IPS-18a (cell line): Measurements from ENCODE around the gene PLCD3.

Experiments used
- H3K27ac ChIP-seq: one replicate; pipeline ENCODE4 v1.5.1; 2013; ENCODE audit warnings: low read length
- H3K27me3 ChIP-seq: one replicate; pipeline ENCODE4 v1.6.1; 2013; ENCODE audit warnings: mild to moderate bottlenecking, low read length; ENCODE audit not compliant: control insufficient read depth, insufficient read depth
- H3K36me3 ChIP-seq: one replicate; pipeline ENCODE4 v1.6.1; 2013; ENCODE audit warnings: low read depth, low read length; ENCODE audit not compliant: control insufficient read depth
- H3K4me1 ChIP-seq: one replicate; pipeline ENCODE4 v1.6.1; 2013; ENCODE audit warnings: low read depth, low read length; ENCODE audit not compliant: control insufficient read depth
- H3K4me3 ChIP-seq: one replicate; pipeline ENCODE4 v1.5.1; 2013; ENCODE audit warnings: low read length
- H3K9ac ChIP-seq: one replicate; pipeline ENCODE4 v1.6.1; 2013; ENCODE audit warnings: mild to moderate bottlenecking, low read length, moderate library complexity
- H3K9me3 ChIP-seq: one replicate; pipeline ENCODE4 v1.6.1; 2013; ENCODE audit warnings: low read depth, low read length; ENCODE audit not compliant: control insufficient read depth

The PLCD3 gene

GRCh38 chr17:45138911-45139532, 6.7 kb upstream of the PLCD3 start:
- Histone ChIP-seq H3K9ac (no peak overlapping the region), H3K4me1 (peaks cover 9% of the 10 kb centered on the region), H3K27me3 (no peaks in the 10 kb centered on the region), H3K36me3 (no peaks in the 10 kb centered on the region), H3K9me3 (no peaks in the 10 kb centered on the region), H3K27ac (no peak overlapping the region), H3K4me3 (no peak overlapping the region)

GRCh38 chr17:45137561-45138305, 5.4 kb upstream of the PLCD3 start:
- Histone ChIP-seq H3K27ac (no peak overlapping the region), H3K36me3 (no peaks in the 10 kb centered on the region), H3K4me1 (peaks cover 5% of the 10 kb centered on the region), H3K9ac (no peak overlapping the region), H3K9me3 (no peaks in the 10 kb centered on the region), H3K27me3 (no peaks in the 10 kb centered on the region), H3K4me3 (no peak overlapping the region)

- Histone ChIP-seq H3K36me3 (no peaks in the 10 kb centered on the region), H3K27ac (no peak overlapping the region), H3K4me1 (peaks cover 5% of the 10 kb centered on the region), H3K9ac (no peak overlapping the region), H3K9me3 (no peaks in the 10 kb centered on the region), H3K4me3 (no peak overlapping the region), H3K27me3 (no peaks in the 10 kb centered on the region)
These were observed 4.7 kb upstream of the PLCD3 start for GRCh38 chr17:45136846-45137560.

- Histone ChIP-seq H3K27me3 (peaks cover 6% of the 10 kb centered on the region), H3K27ac (no peak overlapping the region), H3K9ac (peak overlapping the region; percentile 11), H3K36me3 (no peaks in the 10 kb centered on the region), H3K9me3 (no peaks in the 10 kb centered on the region), H3K4me3 (peak overlapping the region; percentile 71), H3K4me1 (peaks cover 5% of the 10 kb centered on the region)
These were observed 3.9 kb upstream of the PLCD3 start for GRCh38 chr17:45135978-45136791.

GRCh38 chr17:45135192-45135977, 3.1 kb upstream of the PLCD3 start, which contains the start of gene ACBD4:
Gene ACBD4 (plus strand): TSS chr17:45135687. CDS start chr17:45136145, 458 bp downstream.
- Histone ChIP-seq H3K9ac (peak within 1 kb of the TSS; percentile 11), H3K36me3 (no peaks in the 10 kb centered on the region), H3K27me3 (peaks cover 6% of the 10 kb centered on the region), H3K4me1 (peaks cover 5% of the 10 kb centered on the region), H3K27ac (no peak within 1 kb of the TSS), H3K4me3 (peak within 1 kb of the TSS; percentile 71), H3K9me3 (no peaks in the 10 kb centered on the region)

- Histone ChIP-seq H3K27ac (no peak overlapping the region), H3K4me1 (peaks cover 5% of the 10 kb centered on the region), H3K27me3 (peaks cover 6% of the 10 kb centered on the region), H3K9ac (peak overlapping the region; percentile 25), H3K36me3 (no peaks in the 10 kb centered on the region), H3K4me3 (peak overlapping the region; percentile 64), H3K9me3 (no peaks in the 10 kb centered on the region)
These were observed 503 bp upstream of the PLCD3 start for GRCh38 chr17:45132572-45133463.

- Histone ChIP-seq H3K27me3 (peaks cover 6% of the 10 kb centered on the region), H3K9ac (no peak overlapping the region), H3K4me1 (peaks cover 5% of the 10 kb centered on the region), H3K9me3 (no peaks in the 10 kb centered on the region), H3K36me3 (no peaks in the 10 kb centered on the region), H3K27ac (no peak overlapping the region), H3K4me3 (peak overlapping the region; percentile 56)
These were observed 547 bp downstream of the PLCD3 start for GRCh38 chr17:45131616-45132319.

- Histone ChIP-seq H3K4me1 (peaks cover 4% of the 10 kb centered on the region), H3K9ac (no peak overlapping the region), H3K27ac (no peak overlapping the region), H3K36me3 (no peaks in the 10 kb centered on the region), H3K4me3 (peak overlapping the region; percentile 56), H3K9me3 (no peaks in the 10 kb centered on the region), H3K27me3 (peaks cover 6% of the 10 kb centered on the region)
These were observed 1.4 kb downstream of the PLCD3 start for GRCh38 chr17:45130681-45131615.
